Esophagus muscularis mucosa (tissue), 4 donors: Measurements from ENCODE around the gene ARL15.

Experiments
- CTCF ChIP-seq, 3 experiments: fragments of 200-600 bp in 2 of 3; fragments of 450-650 bp in 1 of 3; sonication (generic) in 2 of 3; IDR thresholded peaks; one replicate each; pipeline ENCODE4 v1.5.1; 2017 to 2019; ENCODE audit warnings: antibody characterized with exemption in 3 of 3, mild to moderate bottlenecking in 2 of 3, moderate library complexity in 1 of 3
- EP300 ChIP-seq: sonication (generic); formaldehyde crosslinking; IDR thresholded peaks from one replicate; pipeline ENCODE4 v1.6.1; 2017; ENCODE audit warnings: antibody characterized with exemption
- POLR2A ChIP-seq: fragments of 450-650 bp; IDR thresholded peaks from one replicate; pipeline ENCODE4 v1.6.1; 2017; ENCODE audit warnings: antibody characterized with exemption, moderate library complexity, mild to moderate bottlenecking, low read depth
- POLR2AphosphoS5 ChIP-seq, 2 donors: sonication (generic); formaldehyde crosslinking; IDR thresholded peaks; one replicate each; pipeline ENCODE4 v1.6.1; 2017; ENCODE audit warnings: antibody characterized with exemption in 2 of 2

GRCh38 chr5:54117957-54118356 lies 192.4 kb downstream of the ARL15 start:
- no peak for TF ChIP-seq CTCF (IDR thresholded peaks at IDR 0.05)
- TF ChIP-seq POLR2A, result no peak
- no peak for TF ChIP-seq EP300
- no peak for TF ChIP-seq POLR2AphosphoS5 (IDR thresholded peaks at IDR 0.05)
